H1 (cell line): ENCODE data around the gene MED31. TPM values are rescaled to one million over a fixed set of nuclear protein-coding genes. Genes with fewer than 3 reads are reported as not detected.

Source experiments
- CTCF ChIA-PET: fragments of 300-600 bp; sonication (Branson Sonifier 250); formaldehyde crosslinking; loops from one replicate; lab custom pipeline; 2021; ENCODE audit not compliant: partially characterized antibody; lab: Charles Lee
- POLR2A ChIA-PET: fragments of 300-600 bp; sonication (Branson Sonifier 250); formaldehyde crosslinking; loops from one replicate; lab custom pipeline; 2021; ENCODE audit warnings: inconsistent platforms; ENCODE audit not compliant: partially characterized antibody; lab: Charles Lee
- DNase-seq, 2 experiments: peaks; one replicate each; pipeline versions ENCODE4 v3.0.0 to v3.0.0-alpha.2; 2010 to 2022; ENCODE audit warnings: low spot score in 2 of 2, low read depth in 1 of 2, mixed read lengths in 1 of 2
- FAIRE-seq: peaks from 2 replicates; lab custom pipeline; 2011; peaks lifted over from hg19 to GRCh38; lab: Jason Lieb, UNC
- H2AFZ ChIP-seq: 2 replicates; pipeline ENCODE4 v1.8.1; 2012; ENCODE audit warnings: low read length, inconsistent platforms
- H2AK5ac ChIP-seq: 2 replicates; pipeline ENCODE4 v1.6.1; 2013; ENCODE audit warnings: low read depth, low read length
- H2BK120ac ChIP-seq: replicated peaks from 2 replicates; pipeline ENCODE3; 2013; ENCODE audit warnings: low read depth, low read length, inconsistent platforms
- H2BK12ac ChIP-seq: 2 replicates; pipeline ENCODE4 v1.6.1; 2013; ENCODE audit warnings: low read depth, low read length
- H2BK15ac ChIP-seq: 2 replicates; pipeline ENCODE4 v1.6.1; 2013; ENCODE audit warnings: low read length
- H2BK20ac ChIP-seq: 2 replicates; pipeline ENCODE4 v1.6.1; 2013; ENCODE audit warnings: low read length
- H2BK5ac ChIP-seq: 2 replicates; pipeline ENCODE4 v1.6.1; 2013; ENCODE audit warnings: low read depth, low read length
- H3K14ac ChIP-seq: 2 replicates; pipeline ENCODE4 v1.6.1; 2013; ENCODE audit warnings: inconsistent platforms; ENCODE audit not compliant: insufficient read length
- H3K18ac ChIP-seq: 2 replicates; pipeline ENCODE4 v1.6.1; 2013; ENCODE audit warnings: low read length; ENCODE audit errors: extremely low read depth
- H3K23ac ChIP-seq: 2 replicates; pipeline ENCODE4 v1.6.1; 2013; ENCODE audit warnings: inconsistent platforms; ENCODE audit not compliant: insufficient read length
- H3K23me2 ChIP-seq: 2 replicates; pipeline ENCODE4 v1.6.1; 2013; ENCODE audit warnings: low read depth, low read length
- H3K27ac ChIP-seq: 2 replicates; pipeline ENCODE4 v1.6.1; 2011; ENCODE audit warnings: low read depth, low read length, inconsistent platforms
- H3K27me3 ChIP-seq, 4 experiments: replicated peaks in 1 of 4; 1 replicate in 1 of 4; 2 replicates in 3 of 4; pipeline versions ENCODE4 v1.6.1 to v1.8.1; 2011 to 2013; ENCODE audit warnings: low read length in 3 of 4, mild to moderate bottlenecking in 3 of 4, inconsistent platforms in 2 of 4, mixed read lengths in 2 of 4, moderate library complexity in 1 of 4; ENCODE audit not compliant: control insufficient read depth in 3 of 4, insufficient read depth in 3 of 4; ENCODE audit errors: extremely low read depth in 1 of 4
- H3K36me3 ChIP-seq, 4 experiments: 2 replicates each; pipeline versions ENCODE4 v1.6.1 to v1.8.1; 2011 to 2013; ENCODE audit warnings: mild to moderate bottlenecking in 4 of 4, low read length in 3 of 4, moderate library complexity in 2 of 4, control low read depth in 1 of 4, inconsistent platforms in 1 of 4; ENCODE audit not compliant: insufficient read depth in 4 of 4, control insufficient read depth in 2 of 4
- H3K4ac ChIP-seq: replicated peaks from 2 replicates; pipeline ENCODE3; 2013; ENCODE audit warnings: low read length, low read depth, mixed read lengths, inconsistent platforms; ENCODE audit not compliant: insufficient read length
- H3K4me1 ChIP-seq, 4 experiments: replicated peaks in 1 of 4; 1 replicate in 1 of 4; 2 replicates in 3 of 4; pipeline versions ENCODE4 v1.6.1 to v1.8.1; 2011 to 2013; ENCODE audit warnings: low read length in 3 of 4, inconsistent platforms in 2 of 4, mixed read lengths in 1 of 4; ENCODE audit not compliant: insufficient read depth in 4 of 4, control insufficient read depth in 3 of 4
- H3K4me2 ChIP-seq, 2 experiments: 2 replicates each; pipeline versions ENCODE4 v1.6.1 to v1.8.1; 2011 to 2013; ENCODE audit warnings: low read depth in 2 of 2, low read length in 2 of 2, control low read depth in 1 of 2, inconsistent platforms in 1 of 2, mild to moderate bottlenecking in 1 of 2; ENCODE audit not compliant: insufficient read depth in 1 of 2
- H3K4me3 ChIP-seq, 4 experiments: fragments of 200-600, 300-600 bp in 1 of 4; sonication (generic), shearing (Covaris generic), sonication (Bioruptor Twin) in 1 of 4; 2 replicates each; pipeline versions ENCODE4 v1.5.1 to v1.8.1; 2011 to 2016; ENCODE audit warnings: low read length in 4 of 4, low read depth in 3 of 4, control low read depth in 2 of 4, inconsistent platforms in 2 of 4, mild to moderate bottlenecking in 2 of 4, mixed read lengths in 1 of 4, moderate library complexity in 1 of 4; ENCODE audit not compliant: insufficient read depth in 2 of 4; ENCODE audit errors: extremely low read depth in 1 of 4
- H3K56ac ChIP-seq: replicated peaks from 2 replicates; pipeline ENCODE3; 2013; ENCODE audit warnings: low read depth, mild to moderate bottlenecking, mixed read lengths, low read length, inconsistent platforms; ENCODE audit not compliant: insufficient read length
- H3K79me1 ChIP-seq: 2 replicates; pipeline ENCODE4 v1.6.1; 2013; ENCODE audit warnings: low read depth, low read length, control low read depth
- H3K79me2 ChIP-seq, 2 experiments: 2 replicates each; pipeline versions ENCODE4 v1.6.1 to v1.8.1; 2012 to 2013; ENCODE audit warnings: low read length in 2 of 2, mild to moderate bottlenecking in 2 of 2, inconsistent platforms in 1 of 2; ENCODE audit not compliant: insufficient read depth in 2 of 2, control insufficient read depth in 1 of 2
- H3K9ac ChIP-seq, 4 experiments: replicated peaks in 1 of 4; 1 replicate in 1 of 4; 2 replicates in 3 of 4; pipeline versions ENCODE4 v1.6.1 to v1.8.1; 2011 to 2013; ENCODE audit warnings: low read depth in 3 of 4, low read length in 3 of 4, control low read depth in 2 of 4, mild to moderate bottlenecking in 2 of 4, moderate library complexity in 2 of 4, inconsistent platforms in 1 of 4; ENCODE audit errors: extremely low read depth in 1 of 4
- H3K9me3 ChIP-seq, 2 experiments: 2 replicates each; pipeline versions ENCODE4 v1.6.1 to v1.8.1; 2012 to 2013; ENCODE audit warnings: mild to moderate bottlenecking in 2 of 2, moderate library complexity in 2 of 2, control low read depth in 1 of 2, inconsistent platforms in 1 of 2, low read depth in 1 of 2, low read length in 1 of 2, mixed read lengths in 1 of 2; ENCODE audit not compliant: insufficient read depth in 2 of 2
- H4K20me1 ChIP-seq, 2 experiments: replicated peaks in 1 of 2; 2 replicates each; pipeline versions ENCODE3 to v1.8.1; 2011 to 2013; ENCODE audit warnings: inconsistent platforms in 2 of 2, low read length in 2 of 2, mild to moderate bottlenecking in 1 of 2; ENCODE audit not compliant: insufficient read depth in 2 of 2, control insufficient read depth in 1 of 2
- H4K5ac ChIP-seq: 2 replicates; pipeline ENCODE4 v1.6.1; 2013; ENCODE audit warnings: low read length, low read depth, mixed read lengths, inconsistent platforms; ENCODE audit not compliant: insufficient read length
- H4K8ac ChIP-seq: 2 replicates; pipeline ENCODE4 v1.8.0; 2013; ENCODE audit warnings: mild to moderate bottlenecking, moderate library complexity, low read length, inconsistent platforms; ENCODE audit not compliant: insufficient read depth; ENCODE audit errors: extremely low read depth
- H4K91ac ChIP-seq: replicated peaks from 2 replicates; pipeline ENCODE3; 2013; ENCODE audit warnings: low read length, mixed read lengths, inconsistent platforms; ENCODE audit not compliant: insufficient read length
- MAFK ChIP-seq: IDR thresholded peaks from 2 replicates; pipeline ENCODE4 v1.6.1; 2012; ENCODE audit warnings: low read depth, mild to moderate bottlenecking, improper control_type of control experiment, low read length
- POLR2A ChIP-seq, 2 experiments: IDR thresholded peaks; 1 replicate in 1 of 2; 2 replicates in 1 of 2; pipeline ENCODE4 v1.6.1; 2011; ENCODE audit warnings: low read depth in 2 of 2, low read length in 2 of 2, mild to moderate bottlenecking in 2 of 2; ENCODE audit errors: control extremely low read depth in 1 of 2
- SRF ChIP-seq: IDR thresholded peaks from 2 replicates; pipeline ENCODE4 v1.6.1; 2011; ENCODE audit warnings: mild to moderate bottlenecking, low read depth, low read length, moderate library complexity
- SUZ12 ChIP-seq: fragments of 200-600 bp; sonication (generic); IDR thresholded peaks from 2 replicates; pipeline ENCODE4 v1.6.1; 2012; ENCODE audit warnings: mild to moderate bottlenecking, inconsistent platforms, low read length, moderate library complexity, mixed read lengths
- WGBS, 2 experiments: shearing (Covaris generic) in 1 of 2; methylation state at CpG; one replicate each; pipeline versions ENCODE4 v1.1.6 to v1.1.7; 2013 to 2015; ENCODE audit warnings: low lambda C conversion rate in 2 of 2, mixed read lengths in 2 of 2, inconsistent platforms in 1 of 2, low coverage in 1 of 2, missing lambda C conversion rate in 1 of 2; ENCODE audit not compliant: insufficient replicate concordance in 2 of 2, insufficient coverage in 1 of 2, insufficient read length in 1 of 2; ENCODE audit errors: extremely low coverage in 1 of 2, missing lambda C conversion rate in 1 of 2; 5-methylcytosine and 5-hydroxymethylcytosine counted together
- polyA plus RNA-seq, 7 experiments: library from polyadenylated mRNA; depleted of rRNA in 3 of 7; stranded (reverse) in 5 of 7; unstranded in 2 of 7; fragments of >200 nt in 5 of 7; fragments of 200-250 nt in 2 of 7; gene quantifications; 1 replicate in 5 of 7; 2 replicates in 1 of 7; 4 replicates in 1 of 7; pipeline versions ENCODE4 v1.2.1 to v1.2.3, GENCODE V29; 2011 to 2013; ENCODE audit warnings: missing spikeins in 2 of 7, mixed read lengths in 2 of 7
- total RNA-seq: library from RNA; stranded (reverse); fragmentation: NEBNext Ultra II Directional; extraction: Animal tissue kit (Norgen Biotek cat#: 25700); gene quantifications from 2 replicates; pipeline ENCODE4 v1.2.1, GENCODE V29; 2021

Gene MED31
- total and polyA plus RNA-seq, 2 of the 8 experiments (the other 6 are each of a cell fraction or from before 2014, with no cell fraction given): 4.6 to 12.3 TPM

- Histone ChIP-seq H2AK5ac (no peak overlapping the region), H2BK12ac (no peak overlapping the region), H4K5ac (no peak overlapping the region), H3K27ac (no peak overlapping the region), H3K9ac (no peak overlapping the region), H3K56ac (no peak overlapping the region), H4K91ac (no peak overlapping the region), H3K79me1 (no peaks in the 10 kb centered on the region), H4K20me1 (no peaks in the 10 kb centered on the region), H3K23ac (no peak overlapping the region), H3K14ac (no peak overlapping the region), H4K8ac (no peak overlapping the region), H3K27me3 (no peaks in the 10 kb centered on the region; a peak in 1 of 7 replicates), H3K18ac (no peak overlapping the region), H2BK20ac (no peak overlapping the region), H3K9me3 (no peaks in the 10 kb centered on the region), H2BK5ac (no peak overlapping the region), H3K4ac (no peak overlapping the region), H3K4me3 (no peak overlapping the region), H2BK15ac (no peak overlapping the region), H3K23me2 (no peaks in the 10 kb centered on the region), H3K79me2 (no peaks in the 10 kb centered on the region), H2AFZ (no peak overlapping the region), H3K4me2 (no peak overlapping the region), H3K36me3 (no peaks in the 10 kb centered on the region), H3K4me1 (no peaks in the 10 kb centered on the region; a peak in 1 of 7 replicates), H2BK120ac (no peak overlapping the region)
- 77% methylated on average over 4 of the region's 4 CpGs; no CpG with 5 or more reads in 1 of the 2 experiments for WGBS, 2 experiments
- ChIA-PET CTCF (interaction anchor here (0.6 to 2.6 kb wide), 9 partner anchors 10 to 228 kb away, joined by 3 to 13 read pairs (median 4); partner anchors contain the start of gene SLC13A5), POLR2A (no interaction called here)
- FAIRE-seq (no peak), DNase-seq (no peak)
- TF ChIP-seq POLR2A (IDR thresholded peaks at IDR 0.05; ENCODE audit: control extremely low read depth in 1 of 2, low read depth in 2 of 2, low read length in 2 of 2) (no peak), MAFK (no peak), SUZ12 (no peak), SRF (no peak)
Observed at GRCh38 chr17:6682339-6682738, 30.9 kb upstream of the MED31 start.
